GM12878 (cell line): ENCODE results near the gene RHEB. TPM values are rescaled to one million over a fixed set of nuclear protein-coding genes. Genes with fewer than 3 reads are reported as not detected.

Experiments
- ATAC-seq: fragments of 200-7000 bp; cut with Tn5 transposase; 3 replicates; pipeline ENCODE4 v1.9.1; 2020; ENCODE audit warnings: mild to moderate bottlenecking, moderate library complexity
- BruUV-seq: library from RNA; stranded (reverse); fragments of 400-500 nt; replicated peaks from 2 replicates; lab custom pipeline; 2021; lab: Mats Ljungman, UMichigan
- CTCF ChIA-PET: fragments of 300-600 bp; sonication (Branson Sonifier 250); formaldehyde crosslinking; extraction: SDS; loops from one replicate; lab custom pipeline; 2021; ENCODE audit warnings: inconsistent platforms; lab: Yijun Ruan, JAX
- POLR2A ChIA-PET: fragments of 350-600 bp; formaldehyde crosslinking; extraction: SDS; loops from one replicate; lab custom pipeline; 2021; ENCODE audit warnings: inconsistent platforms; lab: Charles Lee
- RAD21 ChIA-PET: fragments of 300-600 bp; sonication (Branson Sonifier 250); formaldehyde crosslinking; loops from one replicate; lab custom pipeline; 2023; ENCODE audit warnings: antibody characterized with exemption; ENCODE audit not compliant: unreplicated experiment; lab: Charles Lee
- SMC1A ChIA-PET: fragments of 300-600 bp; sonication (Branson Sonifier 250); formaldehyde crosslinking; loops from one replicate; lab custom pipeline; 2023; ENCODE audit not compliant: unreplicated experiment, uncharacterized antibody; lab: Charles Lee
- DNase-seq: peaks from one replicate; pipeline ENCODE4 v3.0.0-alpha.2; 2011; ENCODE audit warnings: low read depth, low spot score
- FAIRE-seq: peaks from 3 replicates; lab custom pipeline; 2011; peaks lifted over from hg19 to GRCh38; lab: Jason Lieb, UNC
- H2AFZ ChIP-seq: 2 replicates; pipeline ENCODE4 v1.6.0; 2011; ENCODE audit warnings: low read depth, low read length, control low read depth; ENCODE audit not compliant: control insufficient read depth
- H3K27ac ChIP-seq: 2 replicates; pipeline ENCODE4 v1.5.1; 2011; ENCODE audit warnings: control low read depth; ENCODE audit not compliant: control insufficient read depth, insufficient read depth
- H3K27me3 ChIP-seq, 2 experiments: replicated peaks in 1 of 2; 2 replicates each; pipeline versions ENCODE4 v1.6.0 to v1.6.1; 2011; ENCODE audit warnings: low read length in 1 of 2; ENCODE audit not compliant: control insufficient read depth in 2 of 2, insufficient read depth in 2 of 2
- H3K36me3 ChIP-seq, 2 experiments: 2 replicates each; pipeline ENCODE4 v1.5.1; 2011; ENCODE audit warnings: low read length in 1 of 2; ENCODE audit not compliant: control insufficient read depth in 2 of 2, insufficient read depth in 2 of 2
- H3K4me1 ChIP-seq: 2 replicates; pipeline ENCODE4 v1.6.1; 2011; ENCODE audit warnings: mild to moderate bottlenecking, low read length, moderate library complexity, mixed read lengths; ENCODE audit not compliant: control insufficient read depth, insufficient read depth
- H3K4me2 ChIP-seq: 2 replicates; pipeline ENCODE4 v1.6.0; 2011; ENCODE audit warnings: control low read depth; ENCODE audit not compliant: control insufficient read depth, insufficient read depth
- H3K4me3 ChIP-seq: fragments of 200-600 bp; sonication (generic); 2 replicates; pipeline ENCODE4 v1.5.1; 2016
- H3K79me2 ChIP-seq: 2 replicates; pipeline ENCODE4 v1.6.0; 2011; ENCODE audit warnings: low read length; ENCODE audit not compliant: control insufficient read depth, insufficient read depth
- H3K9ac ChIP-seq: 2 replicates; pipeline ENCODE4 v1.8.0; 2011; ENCODE audit warnings: low read length, control low read depth, mixed read lengths; ENCODE audit not compliant: control insufficient read depth, insufficient read depth
- H3K9me3 ChIP-seq: replicated peaks from 3 replicates; pipeline ENCODE4 v1.5.1; 2011; ENCODE audit warnings: mild to moderate bottlenecking, low read length; ENCODE audit not compliant: control insufficient read depth, insufficient read depth
- H4K20me1 ChIP-seq: 2 replicates; pipeline ENCODE4 v1.6.0; 2011; ENCODE audit not compliant: control insufficient read depth, insufficient read depth
- BACH1 ChIP-seq: fragments of 450-650 bp; IDR thresholded peaks from 2 replicates; pipeline ENCODE4 v1.6.1; 2017; ENCODE audit warnings: mild to moderate bottlenecking, borderline replicate concordance
- CUX1 ChIP-seq: IDR thresholded peaks from 2 replicates; pipeline ENCODE4 v1.6.1; 2012; ENCODE audit warnings: improper control_type of control experiment, low read depth, low read length; ENCODE audit not compliant: insufficient replicate concordance
- HCFC1 ChIP-seq: fragments of 150-350 bp; IDR thresholded peaks from 2 replicates; pipeline ENCODE4 v1.6.1; 2014; ENCODE audit warnings: low read length
- HDGF ChIP-seq: fragments of 450-650 bp; IDR thresholded peaks from 2 replicates; pipeline ENCODE4 v1.6.1; 2016; ENCODE audit warnings: antibody characterized with exemption
- PAX5 ChIP-seq: IDR thresholded peaks from 2 replicates; pipeline ENCODE4 v1.6.1; 2011; ENCODE audit warnings: low read depth, low read length, borderline replicate concordance
- PAX8 ChIP-seq: fragments of 450-650 bp; IDR thresholded peaks from 2 replicates; pipeline ENCODE4 v1.6.1; 2017; ENCODE audit warnings: mild to moderate bottlenecking, moderate library complexity
- PBX3 ChIP-seq: IDR thresholded peaks from 2 replicates; pipeline ENCODE4 v1.6.1; 2011; ENCODE audit warnings: mild to moderate bottlenecking, low read depth, low read length, moderate library complexity; ENCODE audit not compliant: insufficient replicate concordance
- POLR2AphosphoS5 ChIP-seq: IDR thresholded peaks from 2 replicates; pipeline ENCODE4 v1.6.1; 2011; ENCODE audit warnings: mild to moderate bottlenecking, low read length, inconsistent platforms
- SMC3 ChIP-seq: IDR thresholded peaks from 2 replicates; pipeline ENCODE4 v1.6.1; 2011; ENCODE audit warnings: low read length, improper control_type of control experiment, borderline replicate concordance
- STAT1 ChIP-seq: fragments of 450-650 bp; conservative IDR thresholded peaks from 2 replicates; pipeline ENCODE4 v1.6.1; 2014; ENCODE audit warnings: antibody characterized with exemption, mild to moderate bottlenecking
- WRNIP1 ChIP-seq: IDR thresholded peaks from 2 replicates; pipeline ENCODE4 v1.6.1; 2011; ENCODE audit warnings: low read depth, low read length, improper control_type of control experiment, borderline replicate concordance
- ZBED1 ChIP-seq: IDR thresholded peaks from 2 replicates; pipeline ENCODE4 v1.6.1; 2016; ENCODE audit warnings: borderline replicate concordance
- ZBTB11 ChIP-seq: fragments of 450-650 bp; formaldehyde crosslinking; IDR thresholded peaks from 2 replicates; pipeline ENCODE4 v1.5.0; 2022; ENCODE audit warnings: mild to moderate bottlenecking, missing genetic modification characterization
- ZSCAN29 ChIP-seq: fragments of 450-650 bp; IDR thresholded peaks from 2 replicates; pipeline ENCODE4 v1.6.1; 2017; ENCODE audit warnings: mild to moderate bottlenecking, moderate library complexity
- WGBS: methylation state at CpG from one replicate; pipeline ENCODE4 v1.1.6; 2016; ENCODE audit warnings: low lambda C conversion rate; ENCODE audit not compliant: insufficient replicate concordance, insufficient coverage; ENCODE audit errors: missing lambda C conversion rate; 5-methylcytosine and 5-hydroxymethylcytosine counted together
- in situ Hi-C: fragments of 300-500 bp; cut with MboI; formaldehyde crosslinking; loops from 9 replicates; pipeline ENCODE4 v1.14.3; 2018; ENCODE audit warnings: mixed read lengths
- intact Hi-C: fragments of 100-400 bp; cut with micrococcal nuclease; formaldehyde crosslinking; loops from one replicate; pipeline ENCODE4 v1.14.2; 2022; ENCODE audit not compliant: unreplicated experiment
- polyA plus RNA-seq, 11 experiments: library from polyadenylated mRNA; depleted of rRNA in 4 of 11; unstranded in 6 of 11; stranded (reverse) in 5 of 11; fragments of >200 nt; fragmentation: Nextera tagmentation in 4 of 11; fragmentation: Illumina TruSeq in 1 of 11; extraction: Ambion mirVana in 4 of 11; extraction: Trizol in 1 of 11; gene quantifications; 1 replicate in 1 of 11; 2 replicates in 10 of 11; pipeline versions ENCODE4 v1.2.1 to v1.2.3, GENCODE V29; 2011 to 2016; ENCODE audit warnings: inconsistent platforms in 2 of 11, missing spikeins in 2 of 11, low read depth in 1 of 11
- total RNA-seq, 4 experiments: library from RNA; depleted of rRNA in 3 of 4; stranded (reverse); fragments of >200 nt in 3 of 4; fragmentation: Illumina TruSeq in 1 of 4; extraction: Trizol in 1 of 4; gene quantifications; 2 replicates each; pipeline versions ENCODE4 v1.2.1 to v1.2.3, GENCODE V29; 2013 to 2021

Gene RHEB
- total and polyA plus RNA-seq, 10 of the 15 experiments (the other 5 are each of a cell fraction or from before 2014, with no cell fraction given): 6.2 to 67.8 (median 38.0) TPM

DNA sequence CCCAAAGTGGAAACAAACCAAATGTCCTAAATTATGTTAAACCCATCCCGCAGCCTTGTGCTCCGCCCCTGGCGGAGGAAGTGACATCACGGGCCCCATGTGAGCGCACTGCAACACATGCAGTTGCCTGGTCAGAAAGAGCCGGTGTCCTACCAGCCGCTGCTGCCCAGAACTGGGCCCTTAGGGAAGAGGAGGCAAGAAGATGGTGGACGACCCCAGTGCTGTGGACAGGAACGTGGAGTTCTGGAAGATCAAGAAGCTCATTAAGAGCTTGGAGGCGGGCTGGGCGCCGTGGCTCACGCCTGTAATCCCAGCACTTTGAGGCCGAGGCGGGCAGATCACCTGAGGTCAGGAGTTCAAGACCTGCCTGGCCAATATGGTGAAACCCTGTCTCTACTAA, 18.0 kb downstream of the RHEB start (continued):
- TF ChIP-seq ZBTB11 (CRISPR knock-in tag) (no peak), HCFC1 (no peak), PAX8 (no peak)

GRCh38 chr7:151498495-151498894, 21.2 kb downstream of the RHEB start:
- intact Hi-C loops (no loop called here), in situ Hi-C loops (no loop called here)
- Histone ChIP-seq H4K20me1 (no peaks in the 10 kb centered on the region), H3K4me3 (no peak overlapping the region), H3K27me3 (no peaks in the 10 kb centered on the region), H3K4me1 (peaks cover 17% of the 10 kb centered on the region), H3K79me2 (peaks cover 98% of the 10 kb centered on the region), H2AFZ (no peak overlapping the region), H3K36me3 (peaks cover 1 to 2% of the 10 kb centered on the region in 2 experiments; a peak in 2 of 4 replicates), H3K9me3 (no peaks in the 10 kb centered on the region; the same call in none of the 3 replicates), H3K9ac (no peak overlapping the region), H3K27ac (no peak overlapping the region), H3K4me2 (no peak overlapping the region)
- ATAC-seq: no peak
- BruUV-seq: no TSS peak
- 90% methylated on average over 5 of the region's 5 CpGs for WGBS
- DNase-seq: no peak
- CTCF ChIA-PET: interaction anchor here (0.7 to 1.7 kb wide), 4 partner anchors 9 to 25 kb away, joined by 3 to 7 read pairs (median 4); no protein-coding TSS in a partner anchor
- SMC1A ChIA-PET: interaction anchor here (0.7 to 2.2 kb wide), 5 partner anchors 10 to 28 kb away, joined by 3 to 6 read pairs (median 4); no protein-coding TSS in a partner anchor
- POLR2A ChIA-PET: interaction anchor here (1.1 kb wide), 1 partner anchor 14 kb away, joined by 4 read pairs; no protein-coding TSS in a partner anchor
- no peak for FAIRE-seq
- RAD21 ChIA-PET: no interaction called here
- TF ChIP-seq CUX1 (no peak), PBX3 (no peak), PAX5 (no peak), HDGF (no peak), POLR2AphosphoS5 (no peak), ZBED1 (no peak), BACH1 (no peak), STAT1 (no peak), ZSCAN29 (no peak), SMC3 (no peak), WRNIP1 (no peak)
